ENCODE results near the gene POM121. TPM values are rescaled to one million over a fixed set of nuclear protein-coding genes. Genes with fewer than 3 reads are reported as not detected.
"Not testable (repeated sequence)": the region's sequence is repeated elsewhere in the genome, so short reads cannot be mapped to it uniquely, and the experiment has no call there.

Gene POM121
- total and polyA plus RNA-seq, 4 donors = 6.1 to 13.8 (median 9.6) TPM

GRCh38 chr7:72946130-72946745 lies 21.3 kb downstream of the POM121 start:
- 59% methylated on average over 22 of the region's 22 CpGs for WGBS
- H3K9me3 ChIP-seq (ENCODE audit: control insufficient read depth in 4 of 4, low read length in 3 of 4); H3K27me3 ChIP-seq (ENCODE audit: control insufficient read depth in 4 of 4, insufficient read depth in 4 of 4, low read length in 3 of 4); DNase-seq (ENCODE audit: low spot score); H3K9ac ChIP-seq (ENCODE audit: low read depth in 1 of 2, low read length in 2 of 2); H3K36me3 ChIP-seq (ENCODE audit: control insufficient read depth in 4 of 4, insufficient read depth in 3 of 4, low read depth in 1 of 4, low read length in 3 of 4); H3K27ac ChIP-seq (ENCODE audit: low read depth in 1 of 2, low read length in 2 of 2); H3K4me3 ChIP-seq (ENCODE audit: low read depth in 1 of 3, low read length in 3 of 3): not testable (repeated sequence)
- H3K4me1 ChIP-seq (ENCODE audit: control insufficient read depth in 4 of 4, insufficient read depth in 4 of 4, low read length in 3 of 4) = peaks cover 3 to 17% (median 7%) of the 10 kb centered on the region in 4 donors
- TF ChIP-seq CTCF (IDR thresholded peaks at IDR 0.05; ENCODE audit: low read depth, low read length, missing input control) = peak; percentile 14
- TF ChIP-seq HNF4G (IDR thresholded peaks at IDR 0.05) = peak; percentile 48
- TF ChIP-seq HNF4A (conservative IDR thresholded peaks at IDR 0.05) = peak; percentile 73 to 84
- TF ChIP-seq RAD21 (IDR thresholded peaks at IDR 0.05) = peak; percentile 58 to 61
- peak; percentile 14 to 19 for TF ChIP-seq RXRA (IDR thresholded peaks at IDR 0.05)

GRCh38 chr7:72948714-72949113 lies 23.8 kb downstream of the POM121 start:
- peaks cover 4 to 17% (median 7%) of the 10 kb centered on the region in 4 donors for H3K4me1 ChIP-seq (ENCODE audit: control insufficient read depth in 4 of 4, insufficient read depth in 4 of 4, low read length in 3 of 4)
- H3K27me3 ChIP-seq (ENCODE audit: control insufficient read depth in 4 of 4, insufficient read depth in 4 of 4, low read length in 3 of 4); H3K27ac ChIP-seq (ENCODE audit: low read depth in 1 of 2, low read length in 2 of 2); H3K36me3 ChIP-seq (ENCODE audit: control insufficient read depth in 4 of 4, insufficient read depth in 3 of 4, low read depth in 1 of 4, low read length in 3 of 4); DNase-seq (ENCODE audit: low spot score); H3K9ac ChIP-seq (ENCODE audit: low read depth in 1 of 2, low read length in 2 of 2); H3K4me3 ChIP-seq (ENCODE audit: low read depth in 1 of 3, low read length in 3 of 3); H3K9me3 ChIP-seq (ENCODE audit: control insufficient read depth in 4 of 4, low read length in 3 of 4): not testable (repeated sequence)
- 70% methylated on average over 18 of the region's 23 CpGs for WGBS

GRCh38 chr7:72949276-72949675 lies 24.4 kb downstream of the POM121 start:
- not testable (repeated sequence) for H3K9me3 ChIP-seq (ENCODE audit: control insufficient read depth in 4 of 4, low read length in 3 of 4); DNase-seq (ENCODE audit: low spot score); H3K36me3 ChIP-seq (ENCODE audit: control insufficient read depth in 4 of 4, insufficient read depth in 3 of 4, low read depth in 1 of 4, low read length in 3 of 4); H3K27me3 ChIP-seq (ENCODE audit: control insufficient read depth in 4 of 4, insufficient read depth in 4 of 4, low read length in 3 of 4); H3K4me3 ChIP-seq (ENCODE audit: low read depth in 1 of 3, low read length in 3 of 3); H3K9ac ChIP-seq (ENCODE audit: low read depth in 1 of 2, low read length in 2 of 2); H3K27ac ChIP-seq (ENCODE audit: low read depth in 1 of 2, low read length in 2 of 2)
- H3K4me1 ChIP-seq (ENCODE audit: control insufficient read depth in 4 of 4, insufficient read depth in 4 of 4, low read length in 3 of 4) = peaks cover 4 to 17% (median 7%) of the 10 kb centered on the region in 4 donors
- TF ChIP-seq HNF4A (conservative IDR thresholded peaks at IDR 0.05) (peak; percentile 18 to 34), RXRA (IDR thresholded peaks at IDR 0.05) (peak in 1 of 2 donors; percentile 38)
- WGBS = 46% methylated on average over 9 of the region's 9 CpGs

GRCh38 chr7:72949686-72950085 lies 24.8 kb downstream of the POM121 start:
- not testable (repeated sequence) for H3K36me3 ChIP-seq (ENCODE audit: control insufficient read depth in 4 of 4, insufficient read depth in 3 of 4, low read depth in 1 of 4, low read length in 3 of 4); H3K27me3 ChIP-seq (ENCODE audit: control insufficient read depth in 4 of 4, insufficient read depth in 4 of 4, low read length in 3 of 4); H3K9ac ChIP-seq (ENCODE audit: low read depth in 1 of 2, low read length in 2 of 2); H3K27ac ChIP-seq (ENCODE audit: low read depth in 1 of 2, low read length in 2 of 2); H3K9me3 ChIP-seq (ENCODE audit: control insufficient read depth in 4 of 4, low read length in 3 of 4); H3K4me3 ChIP-seq (ENCODE audit: low read depth in 1 of 3, low read length in 3 of 3); DNase-seq (ENCODE audit: low spot score)
- 70% methylated on average over 5 of the region's 6 CpGs for WGBS
- H3K4me1 ChIP-seq (ENCODE audit: control insufficient read depth in 4 of 4, insufficient read depth in 4 of 4, low read length in 3 of 4) = peaks cover 4 to 17% (median 7%) of the 10 kb centered on the region in 4 donors

GRCh38 chr7:72950432-72950831 lies 25.5 kb downstream of the POM121 start:
- H3K4me1 ChIP-seq (ENCODE audit: control insufficient read depth in 4 of 4, insufficient read depth in 4 of 4, low read length in 3 of 4) = peaks cover 4 to 17% (median 7%) of the 10 kb centered on the region in 4 donors
- 89% methylated on average over 4 of the region's 6 CpGs for WGBS
- not testable (repeated sequence) for H3K27ac ChIP-seq (ENCODE audit: low read depth in 1 of 2, low read length in 2 of 2); H3K4me3 ChIP-seq (ENCODE audit: low read depth in 1 of 3, low read length in 3 of 3); H3K36me3 ChIP-seq (ENCODE audit: control insufficient read depth in 4 of 4, insufficient read depth in 3 of 4, low read depth in 1 of 4, low read length in 3 of 4); H3K9me3 ChIP-seq (ENCODE audit: control insufficient read depth in 4 of 4, low read length in 3 of 4); H3K27me3 ChIP-seq (ENCODE audit: control insufficient read depth in 4 of 4, insufficient read depth in 4 of 4, low read length in 3 of 4); DNase-seq (ENCODE audit: low spot score); H3K9ac ChIP-seq (ENCODE audit: low read depth in 1 of 2, low read length in 2 of 2)

- H3K36me3 ChIP-seq (ENCODE audit: control insufficient read depth in 4 of 4, insufficient read depth in 3 of 4, low read depth in 1 of 4, low read length in 3 of 4); DNase-seq (ENCODE audit: low spot score); H3K4me1 ChIP-seq (ENCODE audit: control insufficient read depth in 4 of 4, insufficient read depth in 4 of 4, low read length in 3 of 4); H3K9ac ChIP-seq (ENCODE audit: low read depth in 1 of 2, low read length in 2 of 2); H3K9me3 ChIP-seq (ENCODE audit: control insufficient read depth in 4 of 4, low read length in 3 of 4); H3K27me3 ChIP-seq (ENCODE audit: control insufficient read depth in 4 of 4, insufficient read depth in 4 of 4, low read length in 3 of 4); H3K27ac ChIP-seq (ENCODE audit: low read depth in 1 of 2, low read length in 2 of 2); H3K4me3 ChIP-seq (ENCODE audit: low read depth in 1 of 3, low read length in 3 of 3): not testable (repeated sequence)
- 4% methylated on average over 6 of the region's 43 CpGs for WGBS
Observed at GRCh38 chr7:72953901-72954562, 29.1 kb downstream of the POM121 start.

Data from liver (tissue), 9 donors.